H1 (cell line): ENCODE results near the gene GNG7. TPM values are rescaled to one million over a fixed set of nuclear protein-coding genes. Genes with fewer than 3 reads are reported as not detected.

Source experiments
- CTCF ChIA-PET: fragments of 300-600 bp; sonication (Branson Sonifier 250); formaldehyde crosslinking; loops from one replicate; lab custom pipeline; 2021; ENCODE audit not compliant: partially characterized antibody; lab: Charles Lee
- POLR2A ChIA-PET: fragments of 300-600 bp; sonication (Branson Sonifier 250); formaldehyde crosslinking; loops from one replicate; lab custom pipeline; 2021; ENCODE audit warnings: inconsistent platforms; ENCODE audit not compliant: partially characterized antibody; lab: Charles Lee
- DNase-seq, 2 experiments: peaks; one replicate each; pipeline versions ENCODE4 v3.0.0 to v3.0.0-alpha.2; 2010 to 2022; ENCODE audit warnings: low spot score in 2 of 2, low read depth in 1 of 2, mixed read lengths in 1 of 2
- FAIRE-seq: peaks from 2 replicates; lab custom pipeline; 2011; peaks lifted over from hg19 to GRCh38; lab: Jason Lieb, UNC
- H2AFZ ChIP-seq: 2 replicates; pipeline ENCODE4 v1.8.1; 2012; ENCODE audit warnings: low read length, inconsistent platforms
- H2AK5ac ChIP-seq: 2 replicates; pipeline ENCODE4 v1.6.1; 2013; ENCODE audit warnings: low read depth, low read length
- H2BK120ac ChIP-seq: replicated peaks from 2 replicates; pipeline ENCODE3; 2013; ENCODE audit warnings: low read depth, low read length, inconsistent platforms
- H2BK12ac ChIP-seq: 2 replicates; pipeline ENCODE4 v1.6.1; 2013; ENCODE audit warnings: low read depth, low read length
- H2BK15ac ChIP-seq: 2 replicates; pipeline ENCODE4 v1.6.1; 2013; ENCODE audit warnings: low read length
- H2BK20ac ChIP-seq: 2 replicates; pipeline ENCODE4 v1.6.1; 2013; ENCODE audit warnings: low read length
- H2BK5ac ChIP-seq: 2 replicates; pipeline ENCODE4 v1.6.1; 2013; ENCODE audit warnings: low read depth, low read length
- H3K14ac ChIP-seq: 2 replicates; pipeline ENCODE4 v1.6.1; 2013; ENCODE audit warnings: inconsistent platforms; ENCODE audit not compliant: insufficient read length
- H3K18ac ChIP-seq: 2 replicates; pipeline ENCODE4 v1.6.1; 2013; ENCODE audit warnings: low read length; ENCODE audit errors: extremely low read depth
- H3K23ac ChIP-seq: 2 replicates; pipeline ENCODE4 v1.6.1; 2013; ENCODE audit warnings: inconsistent platforms; ENCODE audit not compliant: insufficient read length
- H3K23me2 ChIP-seq: 2 replicates; pipeline ENCODE4 v1.6.1; 2013; ENCODE audit warnings: low read depth, low read length
- H3K27ac ChIP-seq: 2 replicates; pipeline ENCODE4 v1.6.1; 2011; ENCODE audit warnings: low read depth, low read length, inconsistent platforms
- H3K27me3 ChIP-seq, 4 experiments: replicated peaks in 1 of 4; 1 replicate in 1 of 4; 2 replicates in 3 of 4; pipeline versions ENCODE4 v1.6.1 to v1.8.1; 2011 to 2013; ENCODE audit warnings: low read length in 3 of 4, mild to moderate bottlenecking in 3 of 4, inconsistent platforms in 2 of 4, mixed read lengths in 2 of 4, moderate library complexity in 1 of 4; ENCODE audit not compliant: control insufficient read depth in 3 of 4, insufficient read depth in 3 of 4; ENCODE audit errors: extremely low read depth in 1 of 4
- H3K36me3 ChIP-seq, 4 experiments: 2 replicates each; pipeline versions ENCODE4 v1.6.1 to v1.8.1; 2011 to 2013; ENCODE audit warnings: mild to moderate bottlenecking in 4 of 4, low read length in 3 of 4, moderate library complexity in 2 of 4, control low read depth in 1 of 4, inconsistent platforms in 1 of 4; ENCODE audit not compliant: insufficient read depth in 4 of 4, control insufficient read depth in 2 of 4
- H3K4ac ChIP-seq: replicated peaks from 2 replicates; pipeline ENCODE3; 2013; ENCODE audit warnings: low read length, low read depth, mixed read lengths, inconsistent platforms; ENCODE audit not compliant: insufficient read length
- H3K4me1 ChIP-seq, 4 experiments: replicated peaks in 1 of 4; 1 replicate in 1 of 4; 2 replicates in 3 of 4; pipeline versions ENCODE4 v1.6.1 to v1.8.1; 2011 to 2013; ENCODE audit warnings: low read length in 3 of 4, inconsistent platforms in 2 of 4, mixed read lengths in 1 of 4; ENCODE audit not compliant: insufficient read depth in 4 of 4, control insufficient read depth in 3 of 4
- H3K4me2 ChIP-seq, 2 experiments: 2 replicates each; pipeline versions ENCODE4 v1.6.1 to v1.8.1; 2011 to 2013; ENCODE audit warnings: low read depth in 2 of 2, low read length in 2 of 2, control low read depth in 1 of 2, inconsistent platforms in 1 of 2, mild to moderate bottlenecking in 1 of 2; ENCODE audit not compliant: insufficient read depth in 1 of 2
- H3K4me3 ChIP-seq, 4 experiments: fragments of 200-600, 300-600 bp in 1 of 4; sonication (generic), shearing (Covaris generic), sonication (Bioruptor Twin) in 1 of 4; 2 replicates each; pipeline versions ENCODE4 v1.5.1 to v1.8.1; 2011 to 2016; ENCODE audit warnings: low read length in 4 of 4, low read depth in 3 of 4, control low read depth in 2 of 4, inconsistent platforms in 2 of 4, mild to moderate bottlenecking in 2 of 4, mixed read lengths in 1 of 4, moderate library complexity in 1 of 4; ENCODE audit not compliant: insufficient read depth in 2 of 4; ENCODE audit errors: extremely low read depth in 1 of 4
- H3K56ac ChIP-seq: replicated peaks from 2 replicates; pipeline ENCODE3; 2013; ENCODE audit warnings: low read depth, mild to moderate bottlenecking, mixed read lengths, low read length, inconsistent platforms; ENCODE audit not compliant: insufficient read length
- H3K79me1 ChIP-seq: 2 replicates; pipeline ENCODE4 v1.6.1; 2013; ENCODE audit warnings: low read depth, low read length, control low read depth
- H3K79me2 ChIP-seq, 2 experiments: 2 replicates each; pipeline versions ENCODE4 v1.6.1 to v1.8.1; 2012 to 2013; ENCODE audit warnings: low read length in 2 of 2, mild to moderate bottlenecking in 2 of 2, inconsistent platforms in 1 of 2; ENCODE audit not compliant: insufficient read depth in 2 of 2, control insufficient read depth in 1 of 2
- H3K9ac ChIP-seq, 4 experiments: replicated peaks in 1 of 4; 1 replicate in 1 of 4; 2 replicates in 3 of 4; pipeline versions ENCODE4 v1.6.1 to v1.8.1; 2011 to 2013; ENCODE audit warnings: low read depth in 3 of 4, low read length in 3 of 4, control low read depth in 2 of 4, mild to moderate bottlenecking in 2 of 4, moderate library complexity in 2 of 4, inconsistent platforms in 1 of 4; ENCODE audit errors: extremely low read depth in 1 of 4
- H3K9me3 ChIP-seq, 2 experiments: 2 replicates each; pipeline versions ENCODE4 v1.6.1 to v1.8.1; 2012 to 2013; ENCODE audit warnings: mild to moderate bottlenecking in 2 of 2, moderate library complexity in 2 of 2, control low read depth in 1 of 2, inconsistent platforms in 1 of 2, low read depth in 1 of 2, low read length in 1 of 2, mixed read lengths in 1 of 2; ENCODE audit not compliant: insufficient read depth in 2 of 2
- H4K20me1 ChIP-seq, 2 experiments: replicated peaks in 1 of 2; 2 replicates each; pipeline versions ENCODE3 to v1.8.1; 2011 to 2013; ENCODE audit warnings: inconsistent platforms in 2 of 2, low read length in 2 of 2, mild to moderate bottlenecking in 1 of 2; ENCODE audit not compliant: insufficient read depth in 2 of 2, control insufficient read depth in 1 of 2
- H4K5ac ChIP-seq: 2 replicates; pipeline ENCODE4 v1.6.1; 2013; ENCODE audit warnings: low read length, low read depth, mixed read lengths, inconsistent platforms; ENCODE audit not compliant: insufficient read length
- H4K8ac ChIP-seq: 2 replicates; pipeline ENCODE4 v1.8.0; 2013; ENCODE audit warnings: mild to moderate bottlenecking, moderate library complexity, low read length, inconsistent platforms; ENCODE audit not compliant: insufficient read depth; ENCODE audit errors: extremely low read depth
- H4K91ac ChIP-seq: replicated peaks from 2 replicates; pipeline ENCODE3; 2013; ENCODE audit warnings: low read length, mixed read lengths, inconsistent platforms; ENCODE audit not compliant: insufficient read length
- RAD21 ChIP-seq, 2 experiments: IDR thresholded peaks in 1 of 2; conservative IDR thresholded peaks in 1 of 2; 2 replicates each; pipeline ENCODE4 v1.6.1; 2011; ENCODE audit warnings: low read depth in 2 of 2, low read length in 2 of 2, improper control_type of control experiment in 1 of 2, inconsistent platforms in 1 of 2, mild to moderate bottlenecking in 1 of 2, moderate library complexity in 1 of 2
- WGBS, 2 experiments: shearing (Covaris generic) in 1 of 2; methylation state at CpG; one replicate each; pipeline versions ENCODE4 v1.1.6 to v1.1.7; 2013 to 2015; ENCODE audit warnings: low lambda C conversion rate in 2 of 2, mixed read lengths in 2 of 2, inconsistent platforms in 1 of 2, low coverage in 1 of 2, missing lambda C conversion rate in 1 of 2; ENCODE audit not compliant: insufficient replicate concordance in 2 of 2, insufficient coverage in 1 of 2, insufficient read length in 1 of 2; ENCODE audit errors: extremely low coverage in 1 of 2, missing lambda C conversion rate in 1 of 2; 5-methylcytosine and 5-hydroxymethylcytosine counted together
- polyA plus RNA-seq, 7 experiments: library from polyadenylated mRNA; depleted of rRNA in 3 of 7; stranded (reverse) in 5 of 7; unstranded in 2 of 7; fragments of >200 nt in 5 of 7; fragments of 200-250 nt in 2 of 7; gene quantifications; 1 replicate in 5 of 7; 2 replicates in 1 of 7; 4 replicates in 1 of 7; pipeline versions ENCODE4 v1.2.1 to v1.2.3, GENCODE V29; 2011 to 2013; ENCODE audit warnings: missing spikeins in 2 of 7, mixed read lengths in 2 of 7
- total RNA-seq: library from RNA; stranded (reverse); fragmentation: NEBNext Ultra II Directional; extraction: Animal tissue kit (Norgen Biotek cat#: 25700); gene quantifications from 2 replicates; pipeline ENCODE4 v1.2.1, GENCODE V29; 2021

GNG7 gene
- total and polyA plus RNA-seq, 2 of the 8 experiments (the other 6 are each of a cell fraction or from before 2014, with no cell fraction given): 2.8 to 7.8 TPM

GRCh38 chr19:2732157-2732725, 29.7 kb upstream of the GNG7 start:
- H3K23me2 ChIP-seq: no peaks in the 10 kb centered on the region
- H3K4me3 ChIP-seq: no peak overlapping the region
- H3K23ac ChIP-seq: no peak overlapping the region
- H2BK120ac ChIP-seq: no peak overlapping the region
- no peak overlapping the region for H2BK15ac ChIP-seq
- H2BK5ac ChIP-seq: no peak overlapping the region
- H3K4ac ChIP-seq: no peak overlapping the region
- H3K36me3 ChIP-seq: peaks cover 3 to 30% (median 8%) of the 10 kb centered on the region in 4 experiments; a peak in 6 of 8 replicates
- DNase-seq (no peak), FAIRE-seq (no peak)
- peaks cover 4 to 27% of the 10 kb centered on the region in 2 experiments for H4K20me1 ChIP-seq
- no peak overlapping the region for H3K56ac ChIP-seq
- no peak overlapping the region for H2BK12ac ChIP-seq
- no peaks in the 10 kb centered on the region for H3K79me1 ChIP-seq
- no peak overlapping the region for H3K27ac ChIP-seq
- no peaks in the 10 kb centered on the region for H3K4me1 ChIP-seq
- no peak overlapping the region for H2BK20ac ChIP-seq
- no peak overlapping the region for H4K5ac ChIP-seq
- ChIA-PET CTCF (no interaction called here), POLR2A (interaction anchor here (1.2 kb wide), 2 partner anchors 8 to 27 kb away, joined by 3 read pairs; no protein-coding TSS in a partner anchor)
- H3K18ac ChIP-seq: no peak overlapping the region
- no peak overlapping the region for H4K91ac ChIP-seq
- H3K27me3 ChIP-seq: no peaks in the 10 kb centered on the region
- H4K8ac ChIP-seq: no peak overlapping the region
- no peaks in the 10 kb centered on the region; a peak in 1 of 4 replicates for H3K79me2 ChIP-seq
- H3K9me3 ChIP-seq: no peaks in the 10 kb centered on the region
- 89% methylated on average over 32 of the region's 33 CpGs; no CpG with 5 or more reads in 1 of the 2 experiments for WGBS, 2 experiments
- H3K4me2 ChIP-seq: no peak overlapping the region
- H3K9ac ChIP-seq: no peak overlapping the region
- no peak overlapping the region for H2AFZ ChIP-seq
- no peak overlapping the region for H3K14ac ChIP-seq
- no peak overlapping the region for H2AK5ac ChIP-seq
- TF ChIP-seq RAD21 (IDR thresholded peaks at IDR 0.05 in 1 of 2, conservative IDR thresholded peaks at IDR 0.05 in 1 of 2; ENCODE audit: low read depth in 2 of 2, low read length in 2 of 2): no peak
